ENCODE results near the gene ESPN.

The ESPN gene

GRCh38 chr1:6499296-6499695 lies 74.7 kb downstream of the ESPN start:
- no peak for DNase-seq (ENCODE audit: low spot score)

GRCh38 chr1:6500544-6501278 lies 76.1 kb downstream of the ESPN start:
- DNase-seq (ENCODE audit: low spot score): no peak

GRCh38 chr1:6501279-6501813 lies 76.8 kb downstream of the ESPN start:
- no peak for DNase-seq (ENCODE audit: low spot score)

GRCh38 chr1:6502000-6502891 lies 77.7 kb downstream of the ESPN start:
- DNase-seq (ENCODE audit: low spot score): no peak

GRCh38 chr1:6503884-6504602 lies 79.5 kb downstream of the ESPN start:
- DNase-seq (ENCODE audit: low spot score): no peak

- no peak for DNase-seq (ENCODE audit: low spot score)
These were observed 80.3 kb downstream of the ESPN start for GRCh38 chr1:6504887-6505286.

- DNase-seq (ENCODE audit: low spot score): no peak
These were observed 81.0 kb downstream of the ESPN start for GRCh38 chr1:6505367-6506209.

- DNase-seq (ENCODE audit: low spot score): no peak
These were observed 81.8 kb downstream of the ESPN start for GRCh38 chr1:6506210-6507036.

- no peak for DNase-seq (ENCODE audit: low spot score)
These were observed 82.5 kb downstream of the ESPN start for GRCh38 chr1:6507037-6507428.

- peak; percentile 93 for DNase-seq (ENCODE audit: low spot score)
These were observed 82.9 kb downstream of the ESPN start for GRCh38 chr1:6507461-6507911.

- peak; percentile 68 for DNase-seq (ENCODE audit: low spot score)
These were observed 83.7 kb downstream of the ESPN start for GRCh38 chr1:6508154-6508815.

- DNase-seq (ENCODE audit: low spot score): no peak
These were observed 84.2 kb downstream of the ESPN start for GRCh38 chr1:6508816-6509189.

- no peak for DNase-seq (ENCODE audit: low spot score)
These were observed 84.8 kb downstream of the ESPN start for GRCh38 chr1:6509220-6509918.

- DNase-seq (ENCODE audit: low spot score): peak; percentile 34
These were observed 85.3 kb downstream of the ESPN start for GRCh38 chr1:6509919-6510291.

- DNase-seq (ENCODE audit: low spot score): no peak
These were observed 85.9 kb downstream of the ESPN start for GRCh38 chr1:6510493-6510892.
